Measurements from ENCODE around the gene TXN2.

GRCh38 chr22:36514766-36515165 is 33.3 kb upstream of the TXN2 start:
- no peak for TF ChIP-seq CTCF (IDR thresholded peaks at IDR 0.05)
- TF ChIP-seq POLR2A (IDR thresholded peaks at IDR 0.05; ENCODE audit: low read depth): no peak
- TF ChIP-seq EP300 (IDR thresholded peaks at IDR 0.05): no peak
- TF ChIP-seq POLR2AphosphoS5 (IDR thresholded peaks at IDR 0.05): no peak

Measured in esophagus muscularis mucosa (tissue), 4 donors.